NCI-H1105 treated with DMSO at 0.1 percent for 48 hours (cell line): ENCODE results near the gene SLC6A16.
"Not testable (repeated sequence)": the region's sequence is repeated elsewhere in the genome, so short reads cannot be mapped to it uniquely, and the experiment has no call there.

Experiments used
- DNase-seq: peaks from one replicate; lab custom pipeline; 2025; lab: John Stamatoyannopoulos, UW

SLC6A16 gene

DNA sequence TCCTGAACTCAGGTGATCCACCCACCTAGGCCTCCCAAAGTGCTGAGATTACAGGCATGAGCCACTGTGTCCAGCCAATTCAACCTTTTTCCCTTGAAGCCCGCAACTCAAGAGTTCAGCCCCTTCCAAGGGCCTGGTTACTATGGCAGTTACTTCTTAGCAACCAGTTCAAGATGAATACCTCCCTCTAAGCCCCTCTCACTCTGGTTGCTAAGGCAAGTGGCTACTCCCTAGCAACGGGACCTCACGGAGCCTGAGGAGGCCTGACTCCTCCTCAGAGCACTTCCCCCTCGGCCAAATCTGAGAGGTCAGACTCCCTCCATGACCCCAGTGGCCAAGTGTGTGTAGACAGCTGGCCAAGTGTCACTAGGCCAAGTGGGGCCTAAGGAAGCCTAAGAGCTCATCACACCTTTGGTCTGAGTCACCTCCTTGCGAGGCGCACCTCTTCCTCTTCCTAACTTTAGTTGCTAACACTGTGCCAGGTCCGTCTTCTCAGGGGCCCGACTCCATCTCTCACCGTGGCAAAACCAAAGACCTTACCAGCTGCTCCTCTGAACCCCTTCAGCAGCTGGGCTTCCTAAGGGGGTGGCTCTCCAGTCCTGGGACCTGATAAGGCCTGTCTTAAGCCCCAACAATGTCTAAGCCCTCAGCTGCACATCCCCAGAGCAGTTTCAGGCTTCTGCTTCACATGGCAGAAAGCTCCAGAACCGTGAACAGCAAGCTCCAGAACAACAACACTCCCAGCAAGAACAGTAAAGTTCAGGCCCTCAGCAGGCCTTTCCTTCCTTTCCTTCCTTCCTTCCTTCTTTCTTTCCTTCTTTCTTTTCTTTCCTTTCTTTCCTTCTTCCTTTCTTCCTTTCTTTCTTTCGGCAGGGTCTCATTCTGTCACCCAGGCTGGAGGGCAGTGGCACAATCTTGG is 19.8 kb upstream of the SLC6A16 start:
- DNase-seq = no peak

DNA sequence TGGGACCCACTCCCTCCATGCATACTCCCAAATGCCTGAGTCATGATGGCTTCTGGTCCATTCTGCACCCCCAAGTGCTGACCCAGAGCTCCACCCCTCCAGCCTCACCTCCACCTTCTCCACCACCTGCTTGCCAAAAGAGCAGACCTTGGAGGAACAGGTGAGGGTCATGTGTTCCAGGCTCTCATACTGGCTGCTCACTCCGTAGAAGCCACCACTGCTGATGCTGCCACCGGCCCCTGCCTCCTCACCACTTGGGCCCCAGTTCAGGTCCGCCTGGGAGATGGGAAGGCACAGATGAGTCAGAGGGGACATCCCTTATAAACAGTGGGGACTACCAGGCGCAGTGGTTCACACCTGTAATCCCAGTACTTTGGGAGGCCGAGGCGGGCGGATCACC is 18.1 kb upstream of the SLC6A16 start:
- no peak for DNase-seq

DNA sequence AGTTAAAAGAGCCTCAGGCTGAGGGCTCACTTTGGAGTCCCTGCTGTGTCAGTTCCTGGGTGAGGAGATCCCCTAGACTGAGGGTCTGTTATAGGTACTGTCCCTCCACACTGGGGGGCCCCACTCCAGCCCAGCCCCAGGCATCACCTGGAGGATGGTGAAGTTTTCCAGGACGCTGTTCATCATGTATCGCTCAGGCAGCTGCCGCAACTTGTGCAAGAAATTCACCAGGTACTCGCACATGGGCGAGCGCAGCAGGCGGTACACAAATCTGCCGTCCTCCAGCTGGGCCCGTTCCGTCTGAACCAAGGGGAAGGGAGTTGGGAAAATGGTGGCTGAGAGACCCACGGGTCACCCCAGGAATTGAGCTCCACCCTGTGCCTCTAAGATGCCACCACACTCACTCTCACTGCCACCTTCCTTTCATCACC is 17.3 kb upstream of the SLC6A16 start:
- DNase-seq = no peak

- DNase-seq = no peak
These were observed 16.1 kb upstream of the SLC6A16 start for GRCh38 chr19:49340865-49341718.

DNA sequence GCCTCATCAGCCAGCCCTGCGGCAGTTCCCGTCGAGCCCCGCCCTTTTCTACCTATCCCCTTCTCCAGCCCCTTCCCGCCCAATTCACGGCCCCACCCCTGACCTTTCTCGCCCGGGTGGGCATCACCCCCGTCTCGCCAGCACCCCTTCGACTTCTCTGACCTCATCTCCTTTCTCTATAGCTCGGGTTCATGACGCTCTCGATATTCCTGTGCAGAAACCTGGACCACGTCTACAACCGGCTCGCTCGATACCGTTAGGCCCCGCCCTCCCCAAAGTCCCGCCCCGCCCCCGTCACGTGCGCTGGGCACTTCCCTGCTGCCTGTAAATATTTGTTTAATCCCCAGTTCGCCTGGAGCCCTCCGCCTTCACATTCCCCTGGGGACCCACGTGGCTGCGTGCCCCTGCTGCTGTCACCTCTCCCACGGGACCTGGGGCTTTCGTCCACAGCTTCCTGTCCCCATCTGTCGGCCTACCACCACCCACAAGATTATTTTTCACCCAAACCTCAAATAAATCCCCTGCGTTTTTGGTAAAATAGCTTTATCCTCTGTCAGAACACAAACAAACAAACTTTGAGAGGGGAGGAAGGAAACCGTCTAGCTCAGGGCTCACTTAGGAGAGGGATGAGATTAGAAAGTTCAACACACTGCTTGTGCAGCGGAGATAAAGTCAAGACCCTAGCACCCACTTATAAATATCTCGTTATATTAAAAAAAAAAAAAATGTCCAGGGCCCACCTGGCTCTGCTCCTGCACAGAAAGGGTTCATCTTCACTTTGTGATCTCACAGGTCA is 15.3 kb upstream of the SLC6A16 start:
- DNase-seq = peak; percentile 82

DNA sequence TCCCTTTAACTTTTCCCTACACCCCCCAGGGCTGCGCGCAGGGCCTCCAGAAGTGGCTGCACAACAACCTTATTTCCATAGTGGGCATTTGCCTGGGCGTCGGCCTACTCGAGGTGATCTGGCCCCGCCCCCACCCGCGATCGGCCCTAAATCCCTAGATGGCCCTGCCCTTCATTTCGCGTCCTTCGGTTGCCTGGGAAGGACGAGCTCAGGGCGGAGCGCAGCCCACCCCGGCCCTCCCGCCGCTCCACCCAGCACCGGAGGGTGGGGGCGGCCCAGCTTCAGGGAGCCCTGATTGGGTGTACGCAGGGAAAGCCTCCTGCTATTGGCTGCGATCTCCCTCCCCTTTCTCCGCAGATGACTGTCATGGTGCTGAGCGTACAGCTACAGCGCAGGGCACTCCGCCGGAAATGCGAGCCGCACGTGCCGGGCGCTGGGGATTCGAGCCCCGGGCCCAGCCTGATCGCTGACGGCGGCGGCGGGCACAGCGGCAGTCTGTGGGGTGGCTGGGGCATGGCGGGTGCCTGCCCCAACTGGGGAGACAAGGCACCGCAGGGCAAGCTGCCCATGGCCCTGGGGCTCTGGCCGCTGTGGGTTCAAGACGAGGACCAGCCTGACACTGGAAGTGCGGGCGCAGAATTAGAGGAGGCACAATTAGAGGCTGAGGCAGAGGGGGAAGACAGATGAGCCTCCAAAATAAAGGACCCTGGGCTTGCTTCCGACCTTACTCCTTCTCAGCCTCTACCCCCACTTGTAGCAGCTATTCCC is 14.5 kb upstream of the SLC6A16 start:
- no peak for DNase-seq

DNA sequence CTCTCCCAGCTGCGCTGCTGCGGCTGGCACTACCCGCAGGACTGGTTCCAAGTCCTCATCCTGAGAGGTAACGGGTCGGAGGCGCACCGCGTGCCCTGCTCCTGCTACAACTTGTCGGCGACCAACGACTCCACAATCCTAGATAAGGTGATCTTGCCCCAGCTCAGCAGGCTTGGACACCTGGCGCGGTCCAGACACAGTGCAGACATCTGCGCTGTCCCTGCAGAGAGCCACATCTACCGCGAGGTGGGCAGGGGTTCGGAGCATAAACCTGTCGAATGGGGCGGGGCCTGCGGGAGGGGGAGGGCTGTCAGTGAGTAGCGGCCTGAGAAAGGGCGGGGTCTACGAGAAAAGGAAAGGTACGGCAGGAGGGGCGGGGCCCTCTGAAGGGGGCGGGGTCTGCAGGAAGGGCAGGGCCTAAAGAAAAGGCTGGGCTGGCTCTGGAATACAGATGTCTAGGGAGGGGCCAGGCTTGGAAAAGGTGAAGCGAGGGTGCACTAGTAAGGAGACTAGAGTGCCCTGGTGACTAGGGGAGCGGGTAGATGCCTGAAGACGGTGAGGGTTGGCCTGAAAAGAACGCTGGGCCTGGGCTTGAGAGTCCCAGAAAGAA is 13.8 kb upstream of the SLC6A16 start:
- no peak for DNase-seq

DNA sequence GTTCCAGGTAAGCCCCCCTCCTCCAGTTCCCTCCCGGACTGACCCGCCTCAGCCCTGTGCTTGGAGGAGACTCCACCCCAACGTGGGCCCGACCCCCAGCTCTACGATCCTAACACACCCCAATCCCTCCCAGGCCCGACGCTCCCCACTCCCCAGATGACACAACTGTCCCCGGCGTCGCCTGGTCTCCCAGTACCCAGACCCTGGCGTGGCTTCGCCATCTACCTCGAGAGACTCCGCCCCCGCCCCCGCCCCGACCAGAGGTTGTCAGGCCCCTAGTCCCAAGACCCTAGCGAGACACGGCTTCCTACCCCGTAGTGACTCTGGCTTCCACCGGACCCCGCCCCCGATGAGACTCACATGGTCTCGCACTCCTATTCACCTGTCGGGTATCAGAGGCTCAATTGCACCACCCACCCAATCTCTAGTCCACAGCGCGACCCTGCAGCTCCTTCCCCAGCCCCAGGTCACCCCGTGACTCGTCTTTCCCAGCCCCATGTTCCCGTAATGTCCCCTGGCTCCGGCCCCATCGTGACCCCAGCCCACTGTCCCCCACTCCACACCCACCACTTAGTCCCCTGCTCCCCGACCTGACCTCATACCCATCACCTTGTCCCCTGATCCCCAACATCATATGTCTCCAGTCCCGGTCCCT is 13.2 kb upstream of the SLC6A16 start:
- no peak for DNase-seq

GRCh38 chr19:49337267-49338022 is 12.5 kb upstream of the SLC6A16 start:
- no peak for DNase-seq

DNA sequence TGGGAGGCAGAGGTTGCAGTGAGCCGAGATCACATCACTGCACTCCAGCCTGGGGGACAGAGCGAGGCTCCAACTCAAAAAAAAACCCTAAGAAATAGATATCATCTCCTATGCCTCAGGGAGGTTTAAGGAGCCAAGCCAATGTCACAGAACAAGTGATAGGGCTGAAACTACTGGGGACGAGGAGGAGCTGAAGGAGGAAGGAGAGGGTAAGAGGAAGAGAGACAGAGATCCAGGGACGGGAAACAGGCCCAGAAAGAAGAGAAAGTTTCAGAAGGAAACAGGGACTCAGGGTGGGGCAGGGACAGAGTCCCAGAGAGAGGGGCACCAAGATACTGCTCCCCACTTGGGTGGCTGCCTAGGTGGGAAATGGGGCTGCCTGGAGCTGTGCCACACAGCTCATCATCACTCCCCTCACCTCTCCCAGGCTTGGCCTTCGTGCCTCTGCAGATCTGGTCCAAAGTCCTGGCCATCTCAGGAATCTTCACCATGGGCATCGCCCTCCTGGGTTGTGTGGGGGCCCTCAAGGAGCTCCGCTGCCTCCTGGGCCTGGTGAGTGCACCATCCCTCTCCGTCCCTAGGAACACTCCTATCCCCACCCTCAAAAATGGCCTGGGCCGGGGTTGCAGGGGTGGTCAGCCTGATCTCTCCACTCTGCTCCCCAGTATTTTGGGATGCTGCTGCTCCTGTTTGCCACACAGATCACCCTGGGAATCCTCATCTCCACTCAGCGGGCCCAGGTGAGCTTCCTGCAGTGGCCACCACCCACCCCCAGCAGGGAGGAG is 11.7 kb upstream of the SLC6A16 start:
- no peak for DNase-seq

- no peak for DNase-seq
These were observed 10.9 kb upstream of the SLC6A16 start for GRCh38 chr19:49335784-49336481.

DNA sequence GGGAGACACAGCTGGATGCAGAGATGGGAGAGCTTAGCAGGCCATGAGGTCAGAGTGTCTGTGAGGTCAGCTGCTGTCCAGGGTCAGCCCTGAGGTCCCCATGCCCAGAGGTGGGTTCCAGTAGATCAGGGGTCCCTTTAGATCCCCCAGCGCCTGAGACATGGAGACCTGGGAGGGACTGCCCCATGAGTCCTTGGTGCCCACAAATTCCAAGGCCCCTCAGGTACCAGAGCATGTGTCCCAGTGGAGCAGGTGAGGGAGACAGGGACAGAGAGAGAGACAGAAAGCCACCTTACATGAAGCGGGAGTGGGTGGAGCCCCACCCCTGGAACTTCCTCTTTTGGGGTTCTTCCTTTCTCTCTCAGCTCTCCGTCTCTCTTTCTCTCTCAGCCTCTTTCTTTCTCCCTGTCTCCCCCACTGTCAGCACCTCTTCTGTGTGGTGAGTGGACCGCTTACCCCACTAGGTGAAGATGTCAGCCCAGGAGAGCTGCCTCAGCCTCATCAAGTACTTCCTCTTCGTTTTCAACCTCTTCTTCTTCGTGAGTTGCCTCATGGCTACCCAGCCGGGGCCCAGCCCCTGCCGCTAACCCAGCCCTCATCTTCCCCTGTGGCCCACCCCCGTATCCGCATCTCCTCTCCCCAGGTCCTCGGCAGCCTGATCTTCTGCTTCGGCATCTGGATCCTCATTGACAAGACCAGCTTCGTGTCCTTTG is 10.2 kb upstream of the SLC6A16 start, which contains the start of gene CD37:
Gene CD37, plus strand, starts transcription at position 336 of the 713 bp plus-strand sequence. Its CDS starts 135 bp downstream, at position 471.
- no peak for DNase-seq

- no peak for DNase-seq
These were observed 8.9 kb upstream of the SLC6A16 start for GRCh38 chr19:49333811-49334288.

GRCh38 chr19:49333418-49333805 is 8.4 kb upstream of the SLC6A16 start:
- no peak for DNase-seq

- not testable (repeated sequence) for DNase-seq
These were observed 7.9 kb upstream of the SLC6A16 start for GRCh38 chr19:49332691-49333417.

- DNase-seq = no peak
These were observed 6.6 kb upstream of the SLC6A16 start for GRCh38 chr19:49331616-49332055.
